ENCODE data around the gene HADHA.

HADHA gene

DNA sequence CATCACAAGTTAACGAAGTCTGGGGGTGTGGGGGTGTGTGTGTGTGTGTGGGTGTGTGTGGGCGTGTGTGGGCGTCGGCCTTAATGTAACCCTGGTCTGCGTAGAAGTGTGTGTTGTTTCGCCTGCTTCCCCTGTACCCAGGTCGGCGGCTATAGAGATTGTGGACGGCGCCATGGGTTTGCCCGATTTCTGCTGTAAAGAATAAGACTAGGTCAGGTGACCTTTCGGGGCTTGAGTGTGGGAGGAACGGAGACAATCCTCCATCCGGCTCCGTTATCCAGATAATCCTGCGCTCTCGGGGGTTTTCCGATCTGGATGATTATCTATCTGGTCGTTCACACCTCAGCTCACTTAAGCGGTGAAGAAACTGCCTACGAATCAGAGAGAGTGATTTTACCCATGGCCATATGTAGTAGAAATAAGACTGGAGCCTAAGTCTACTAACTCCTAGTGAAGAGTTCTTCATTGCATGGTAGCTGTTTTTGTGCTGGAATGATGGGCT, 850 bp upstream of the HADHA start:
- peak; percentile 12 to 39 (median 23) for DNase-seq (ENCODE audit: low read depth in 3 of 3)

DNA sequence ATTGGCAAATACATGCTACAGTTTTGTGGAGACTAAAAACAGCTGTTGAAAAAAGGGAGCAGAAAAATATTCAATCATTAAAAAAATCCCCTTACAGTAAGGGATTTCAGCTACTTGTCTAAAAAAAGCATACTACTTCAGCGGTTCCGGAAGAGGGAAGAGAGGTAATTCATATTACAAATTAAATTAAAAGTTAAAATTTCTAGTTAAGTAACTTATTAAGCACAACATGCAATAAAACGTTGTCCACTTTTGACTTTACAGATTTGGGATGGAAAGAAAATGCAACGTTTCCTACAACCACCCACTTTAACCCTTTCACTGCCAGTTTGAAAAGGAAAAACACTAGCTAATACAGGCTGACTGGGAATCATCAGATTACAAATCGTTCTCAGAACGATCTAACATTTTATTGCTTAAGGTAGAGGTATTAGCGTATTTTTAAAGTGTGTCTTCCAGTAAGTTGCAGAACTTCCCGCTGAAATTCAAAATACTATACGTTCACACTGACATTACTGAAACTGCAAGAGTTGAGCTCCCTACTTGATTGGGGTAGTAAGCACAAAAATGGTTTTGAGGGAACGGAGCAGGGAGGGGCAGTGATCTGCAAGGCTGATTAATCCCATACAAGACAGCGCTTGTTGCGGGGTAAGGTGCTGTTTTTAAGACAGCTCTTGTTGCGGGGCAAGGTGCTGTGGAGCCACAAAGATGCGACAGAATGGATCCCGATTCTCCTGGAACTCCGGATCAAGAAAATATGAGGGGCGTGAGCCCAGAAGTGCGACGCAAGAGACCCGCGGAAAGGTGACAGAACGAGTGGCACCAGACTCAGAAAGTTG, 743 bp downstream of the HADHA start:
- no peak for DNase-seq (ENCODE audit: low read depth in 3 of 3)

DNA sequence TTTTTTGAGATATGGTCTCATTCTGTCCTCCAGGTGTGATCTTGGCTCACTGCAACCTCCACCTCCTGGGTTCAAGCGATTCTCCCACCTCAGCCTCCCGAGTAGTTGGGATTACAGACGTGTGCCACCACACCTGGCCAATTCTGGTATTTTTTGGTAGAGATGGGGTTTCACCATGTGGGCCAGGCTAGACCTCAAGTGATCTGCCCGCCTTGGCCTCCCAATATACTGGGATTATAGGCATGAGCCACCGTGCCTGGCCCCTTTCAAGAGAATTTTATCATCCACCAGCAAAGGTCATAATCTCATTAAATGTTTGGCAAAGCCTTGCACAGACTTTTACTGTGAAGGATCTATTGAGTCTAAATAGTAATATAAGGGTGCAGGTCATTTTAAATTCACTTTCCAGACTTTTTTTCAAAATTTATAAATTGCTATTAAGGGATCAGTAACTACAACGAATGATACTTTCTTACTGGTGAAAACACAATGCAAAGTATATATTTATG, 2.5 kb downstream of the HADHA start:
- DNase-seq (ENCODE audit: low read depth in 3 of 3): no peak

DNA sequence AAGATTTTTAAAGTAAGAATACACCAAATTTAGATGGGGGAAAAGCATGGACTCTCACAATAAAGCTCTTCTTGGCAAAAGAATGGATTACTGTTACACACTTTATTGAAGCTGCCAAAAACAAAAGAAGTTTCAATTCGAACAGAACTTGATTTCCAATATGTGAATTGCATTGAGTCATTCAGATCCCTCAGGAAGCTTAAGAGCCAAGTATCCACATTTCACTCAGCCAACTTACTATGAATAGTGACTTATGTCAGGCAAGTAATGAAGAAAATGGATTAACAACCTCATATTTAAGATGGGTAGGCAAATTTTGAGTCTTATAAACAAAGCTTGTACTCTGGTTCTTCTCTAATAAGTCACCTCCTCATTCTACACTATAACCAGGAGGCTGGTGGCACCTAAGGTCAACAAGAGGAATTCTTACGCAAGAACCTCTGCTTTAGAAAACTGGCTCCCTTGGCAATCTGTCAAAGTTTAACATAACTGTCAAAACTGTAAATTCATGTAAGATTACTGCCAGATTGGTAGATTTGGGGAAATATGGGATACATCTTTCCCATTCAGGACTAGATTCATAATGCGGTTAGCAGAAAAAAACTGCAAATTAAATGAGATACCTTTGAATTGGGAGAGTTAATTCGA, 6.0 kb downstream of the HADHA start:
- no peak for DNase-seq (ENCODE audit: low read depth in 3 of 3)

DNA sequence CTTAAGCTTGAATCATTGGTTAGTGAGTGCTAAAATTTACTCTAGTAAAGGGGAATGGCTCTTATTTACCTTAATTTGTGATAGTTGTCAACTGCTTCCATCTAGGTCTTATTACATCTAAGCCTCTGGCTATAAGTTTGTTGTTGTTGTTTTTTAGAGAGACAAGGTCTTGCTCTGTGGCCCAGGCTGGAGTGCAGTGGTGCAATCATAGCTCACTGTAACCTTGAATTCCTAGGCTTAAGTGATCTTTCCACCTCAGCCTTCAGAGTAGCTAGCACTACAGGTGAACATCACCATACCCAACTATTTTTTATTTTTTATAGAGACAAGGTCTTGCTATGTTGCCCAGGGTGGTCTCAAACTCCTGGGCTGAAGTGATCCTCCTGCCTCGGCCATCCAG, 6.6 kb downstream of the HADHA start:
- no peak for DNase-seq (ENCODE audit: low read depth in 3 of 3)

DNA sequence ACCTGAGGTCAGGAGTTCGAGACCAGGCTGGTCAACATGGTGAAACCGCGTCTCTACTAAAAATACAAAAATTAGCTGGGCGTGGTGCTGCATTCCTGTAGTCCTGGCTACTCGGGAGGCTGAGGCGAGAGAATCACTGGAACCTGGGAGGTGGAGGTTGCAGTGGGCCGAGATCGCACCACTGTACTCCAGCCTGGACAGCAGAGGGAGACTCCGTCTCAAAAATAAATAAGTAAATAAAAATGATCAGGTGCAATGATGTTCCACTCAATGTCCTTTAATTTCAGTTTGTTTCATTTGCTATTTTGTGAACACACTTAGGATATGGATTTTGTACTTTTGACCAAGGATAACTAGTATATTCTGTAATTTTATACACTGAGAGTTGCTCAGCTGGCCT, 9.3 kb downstream of the HADHA start:
- no peak for DNase-seq (ENCODE audit: low read depth in 3 of 3)

DNA sequence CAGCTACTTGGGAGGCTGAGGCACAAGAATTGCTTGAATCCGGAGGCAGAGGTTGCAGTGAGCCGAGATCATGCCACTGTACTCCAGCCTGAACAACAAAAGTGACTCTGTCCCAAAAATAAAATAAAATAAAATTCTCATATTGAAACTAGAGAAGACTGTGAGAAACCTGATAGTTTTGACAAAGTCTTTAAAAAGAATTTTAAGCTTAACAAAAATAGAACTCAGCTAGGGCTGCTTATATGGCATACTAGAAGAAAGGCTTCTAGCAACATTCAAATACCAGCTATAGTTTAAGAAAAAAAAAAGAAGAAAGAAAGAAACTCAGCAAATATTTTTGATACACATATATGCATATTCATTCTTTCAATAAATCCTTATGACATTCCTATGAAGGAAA, 13.6 kb downstream of the HADHA start:
- DNase-seq (ENCODE audit: low read depth in 3 of 3): no peak

DNA sequence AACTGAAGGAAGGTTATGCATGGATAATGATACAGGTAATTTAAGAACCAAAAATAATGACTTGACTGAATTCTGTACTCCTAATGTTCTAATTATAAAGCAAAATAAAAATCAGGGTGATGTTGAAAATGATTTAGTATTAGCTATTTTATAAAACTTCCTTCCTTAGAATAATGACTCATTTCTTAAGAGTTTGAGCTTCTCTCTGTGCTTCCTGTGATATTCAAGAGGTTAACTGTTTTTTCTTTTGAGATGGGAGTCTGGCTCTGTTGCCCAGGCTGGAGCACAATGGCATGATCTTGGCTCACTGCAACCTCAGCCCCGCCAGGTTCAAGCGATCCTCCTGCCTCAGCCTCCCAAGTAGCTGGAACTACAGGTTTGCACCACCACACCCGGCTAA, 14.8 kb downstream of the HADHA start:
- DNase-seq (ENCODE audit: low read depth in 3 of 3): no peak

DNA sequence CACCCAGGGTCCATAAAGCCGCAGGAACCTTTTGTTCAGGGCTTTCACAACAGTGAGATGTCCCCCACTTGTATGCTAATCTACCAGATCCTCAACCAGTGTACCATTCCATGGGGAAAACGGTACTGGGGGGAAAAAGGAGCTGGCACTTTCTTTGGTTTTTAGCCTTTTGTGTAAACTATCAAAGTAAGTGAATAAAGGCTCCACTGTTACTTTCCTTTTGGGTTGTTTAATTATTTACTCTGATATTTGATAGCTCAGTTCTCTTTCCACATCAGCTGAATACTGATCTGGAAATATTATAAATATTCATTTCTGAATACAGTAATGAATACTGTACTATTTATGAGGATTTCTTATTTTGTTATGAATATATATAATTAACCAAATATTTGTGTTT, 20.3 kb downstream of the HADHA start:
- DNase-seq (ENCODE audit: low read depth in 3 of 3): no peak

DNA sequence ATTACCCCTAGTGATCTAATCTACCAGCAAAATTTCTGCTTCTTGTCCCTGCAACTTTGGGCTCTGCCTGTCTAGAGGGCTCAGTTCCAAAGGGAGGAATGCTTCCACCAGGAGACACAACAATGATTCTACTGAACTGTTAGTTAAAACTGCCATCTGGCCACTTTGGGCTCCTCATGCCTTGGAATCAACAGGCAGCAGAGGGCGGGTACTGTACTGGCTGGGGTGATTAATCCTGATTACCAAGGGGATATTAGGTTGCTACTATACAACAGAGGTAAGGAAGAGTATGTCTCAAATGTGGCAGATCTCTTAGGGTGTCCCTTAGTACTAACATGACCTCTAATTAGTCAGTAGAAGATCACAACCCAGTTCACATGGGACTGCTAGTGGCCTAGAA, 21.4 kb downstream of the HADHA start:
- no peak for DNase-seq (ENCODE audit: low read depth in 3 of 3)

DNA sequence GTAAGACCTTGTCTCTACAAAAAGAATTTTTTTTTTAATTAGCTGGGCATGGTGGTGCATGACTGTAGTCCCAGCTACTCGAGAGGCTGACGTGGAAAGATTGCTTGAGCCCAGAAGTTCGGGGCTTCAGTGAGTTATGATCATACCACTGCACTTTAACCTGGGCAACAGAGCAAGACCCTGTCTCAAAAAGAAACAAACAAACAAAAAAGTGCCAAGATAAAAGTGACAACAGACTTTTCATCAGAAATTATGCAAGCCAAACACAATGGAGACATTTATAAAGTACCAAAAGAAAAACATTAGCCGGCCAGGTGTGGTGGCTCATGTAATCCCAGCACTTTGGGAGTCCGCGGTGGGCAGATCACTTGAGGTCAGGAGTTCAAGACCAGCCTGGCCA, 26.7 kb downstream of the HADHA start:
- no peak for DNase-seq (ENCODE audit: low read depth in 3 of 3)

DNA sequence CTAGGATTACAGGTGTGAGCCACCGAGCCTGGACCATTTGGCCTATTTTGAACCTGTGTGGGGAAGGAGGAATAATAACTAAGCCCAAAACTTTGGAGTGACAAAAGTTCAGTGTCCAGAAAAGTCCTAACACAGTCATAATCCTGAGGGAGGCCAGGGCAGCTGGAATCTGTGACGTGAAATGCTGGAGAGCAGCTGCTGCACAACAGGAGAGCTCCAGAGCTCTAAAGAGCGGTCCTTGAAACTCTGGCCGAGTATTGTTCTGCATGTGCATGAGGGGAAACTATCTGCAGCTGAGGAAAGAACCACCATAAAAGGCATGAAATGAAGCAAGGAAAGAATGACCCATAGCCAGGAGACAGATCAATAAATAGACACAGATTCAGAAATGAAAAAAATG, 27.8 kb downstream of the HADHA start:
- DNase-seq (ENCODE audit: low read depth in 3 of 3): no peak

DNA sequence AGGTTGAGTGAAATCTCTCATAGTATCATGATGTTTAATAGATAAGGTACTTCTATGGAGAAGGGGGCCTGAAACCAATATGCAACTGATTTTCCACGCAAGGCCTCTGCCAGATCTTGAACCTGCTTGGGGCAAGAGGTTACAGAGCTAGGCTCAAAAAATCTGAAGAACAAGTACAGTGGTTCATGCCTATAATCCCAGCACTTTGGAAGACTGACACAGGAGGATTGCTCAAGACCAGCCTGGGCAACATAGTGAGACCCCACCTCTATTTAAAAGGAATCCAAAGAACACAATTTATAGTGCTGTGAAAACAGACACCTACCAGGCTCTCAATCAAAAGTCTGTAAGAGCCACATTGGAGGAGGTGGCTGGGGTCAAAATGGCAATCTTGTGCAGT, 28.6 kb downstream of the HADHA start:
- DNase-seq (ENCODE audit: low read depth in 3 of 3): no peak

DNA sequence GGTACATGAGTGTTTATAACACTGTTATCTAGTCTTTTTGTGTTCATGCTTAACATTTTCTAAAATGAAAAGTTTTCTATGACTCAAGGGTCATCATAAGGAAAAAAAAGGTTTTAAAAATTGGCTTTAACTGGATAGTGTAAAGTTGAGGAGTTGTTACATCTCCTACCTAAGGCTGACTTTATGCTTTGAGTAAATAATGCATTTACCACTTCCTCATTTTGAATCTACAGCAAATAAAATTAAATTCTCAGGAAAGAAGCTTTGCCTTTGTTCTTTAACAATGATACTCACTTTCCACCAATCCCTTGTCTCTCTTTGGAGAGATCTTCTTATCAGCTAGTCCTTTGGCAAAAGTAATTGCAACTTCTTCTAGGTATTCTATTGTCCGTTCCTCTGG, 29.7 kb downstream of the HADHA start:
- no peak for DNase-seq (ENCODE audit: low read depth in 3 of 3)

DNA sequence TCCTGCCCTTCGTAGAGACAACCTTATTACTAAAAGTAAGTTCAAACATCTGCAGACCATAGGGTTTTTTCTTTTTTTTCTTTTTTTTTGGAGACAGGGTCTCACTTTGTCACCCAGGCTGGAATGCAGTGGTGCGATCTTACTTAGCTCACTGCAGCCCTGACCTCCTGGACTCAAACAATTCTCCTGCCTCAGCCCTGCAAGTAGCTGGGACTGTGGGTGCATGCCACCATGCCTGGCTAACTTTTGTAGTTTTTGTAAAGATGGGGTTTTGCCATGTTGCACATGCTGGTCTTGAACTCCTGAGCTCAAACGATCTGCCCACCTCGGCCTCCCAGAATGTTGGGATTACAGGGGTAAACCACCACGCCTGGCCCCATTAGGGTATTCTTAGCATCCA, 32.4 kb downstream of the HADHA start:
- DNase-seq (ENCODE audit: low read depth in 3 of 3): no peak

DNA sequence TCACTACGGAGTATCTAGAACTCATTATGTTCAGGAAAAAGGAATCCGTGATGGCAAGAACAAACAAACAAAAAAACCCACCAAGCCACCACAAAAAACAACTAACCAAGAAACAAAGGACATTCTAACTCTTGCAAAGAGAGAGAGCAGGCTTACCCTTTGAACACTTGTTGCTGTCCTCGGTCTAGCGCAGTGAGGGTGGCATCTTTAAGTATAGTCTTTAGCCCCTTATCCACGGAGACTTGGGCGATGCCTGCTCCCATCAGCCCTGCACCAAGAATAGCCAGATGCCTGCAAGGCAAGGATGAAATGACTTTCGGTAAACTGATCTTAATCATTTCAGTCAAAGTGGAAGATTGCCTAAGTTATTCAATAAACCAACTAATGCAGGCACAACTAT, 40.5 kb downstream of the HADHA start:
- DNase-seq (ENCODE audit: low read depth in 3 of 3): no peak

DNA sequence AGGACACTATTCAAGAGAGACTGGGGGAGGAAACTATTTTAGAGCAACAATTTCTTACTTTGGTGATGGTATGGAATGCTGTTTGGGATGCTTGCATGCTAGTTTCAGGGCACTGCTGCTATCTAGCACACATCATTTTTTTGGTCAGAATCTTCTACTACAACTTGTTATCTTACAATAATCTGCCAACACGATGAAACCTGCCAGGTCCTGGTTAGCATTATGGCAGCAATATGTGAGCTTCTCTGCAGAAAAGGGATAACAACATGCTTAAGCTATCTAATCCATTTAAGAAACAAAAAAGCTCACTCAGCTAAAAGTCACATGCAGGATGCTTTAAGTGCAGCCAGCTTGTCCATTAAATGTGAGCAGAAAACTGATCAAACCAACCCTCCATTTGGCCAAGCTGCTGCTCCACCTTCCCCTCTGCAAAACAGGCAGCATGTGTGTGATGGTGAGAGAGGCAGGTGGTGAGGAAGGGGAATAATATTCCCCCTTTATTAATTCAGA, 41.4 kb downstream of the HADHA start:
- no peak for DNase-seq (ENCODE audit: low read depth in 3 of 3)

DNA sequence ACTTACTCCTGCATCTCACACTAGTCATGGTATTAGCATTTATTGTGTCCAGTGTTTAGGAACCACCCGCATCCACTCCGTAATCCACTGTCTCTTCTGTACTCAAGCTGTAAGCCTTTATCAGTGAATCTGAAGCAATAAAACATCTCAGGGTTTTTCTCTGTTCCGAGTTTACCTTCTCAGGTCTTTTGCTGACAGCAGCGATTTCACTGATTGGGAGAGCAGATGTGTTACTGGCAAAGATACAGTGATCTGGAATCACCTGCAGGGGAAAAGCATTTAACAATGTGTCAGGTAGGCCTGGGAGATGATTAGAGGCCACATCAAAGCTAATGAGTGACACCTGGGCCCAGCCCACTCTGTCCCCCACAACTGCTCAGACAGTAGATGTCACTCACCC, 46.9 kb downstream of the HADHA start:
- DNase-seq (ENCODE audit: low read depth in 3 of 3): no peak

DNA sequence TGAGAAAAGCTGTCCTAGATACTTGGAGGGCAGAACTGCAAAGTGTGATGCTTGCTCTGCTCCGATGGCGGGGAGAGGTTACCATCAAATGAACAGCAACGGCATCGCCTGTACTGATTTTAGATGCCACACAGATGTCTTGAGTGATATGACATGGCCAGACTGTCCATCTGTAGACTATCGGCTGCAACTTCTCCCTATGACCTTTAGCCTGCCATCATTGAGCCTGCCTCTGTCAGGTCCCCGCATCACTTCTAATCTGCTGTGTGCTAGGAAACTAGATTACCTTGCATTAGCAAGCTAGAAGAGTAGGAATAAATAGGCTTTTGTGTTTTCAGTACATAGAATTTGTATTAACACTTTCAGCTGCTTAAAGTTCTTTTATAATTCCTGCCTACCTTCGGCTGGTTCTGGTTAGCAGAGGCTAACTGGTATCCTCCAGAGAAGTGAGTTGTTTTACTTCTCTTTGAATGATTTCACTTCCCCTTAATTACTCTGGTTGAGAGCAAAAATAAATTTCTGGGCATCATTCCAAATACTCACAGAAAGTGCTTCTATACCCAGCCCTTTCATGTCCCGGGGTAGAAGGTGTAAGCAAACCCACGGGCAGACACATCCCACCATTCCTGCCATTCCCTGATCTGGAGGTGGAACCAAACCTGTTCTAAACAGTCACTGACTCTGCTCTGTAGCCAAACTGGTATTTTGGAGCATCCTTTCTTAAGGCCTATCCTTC, 47.6 kb downstream of the HADHA start:
- DNase-seq (ENCODE audit: low read depth in 3 of 3): no peak

DNA sequence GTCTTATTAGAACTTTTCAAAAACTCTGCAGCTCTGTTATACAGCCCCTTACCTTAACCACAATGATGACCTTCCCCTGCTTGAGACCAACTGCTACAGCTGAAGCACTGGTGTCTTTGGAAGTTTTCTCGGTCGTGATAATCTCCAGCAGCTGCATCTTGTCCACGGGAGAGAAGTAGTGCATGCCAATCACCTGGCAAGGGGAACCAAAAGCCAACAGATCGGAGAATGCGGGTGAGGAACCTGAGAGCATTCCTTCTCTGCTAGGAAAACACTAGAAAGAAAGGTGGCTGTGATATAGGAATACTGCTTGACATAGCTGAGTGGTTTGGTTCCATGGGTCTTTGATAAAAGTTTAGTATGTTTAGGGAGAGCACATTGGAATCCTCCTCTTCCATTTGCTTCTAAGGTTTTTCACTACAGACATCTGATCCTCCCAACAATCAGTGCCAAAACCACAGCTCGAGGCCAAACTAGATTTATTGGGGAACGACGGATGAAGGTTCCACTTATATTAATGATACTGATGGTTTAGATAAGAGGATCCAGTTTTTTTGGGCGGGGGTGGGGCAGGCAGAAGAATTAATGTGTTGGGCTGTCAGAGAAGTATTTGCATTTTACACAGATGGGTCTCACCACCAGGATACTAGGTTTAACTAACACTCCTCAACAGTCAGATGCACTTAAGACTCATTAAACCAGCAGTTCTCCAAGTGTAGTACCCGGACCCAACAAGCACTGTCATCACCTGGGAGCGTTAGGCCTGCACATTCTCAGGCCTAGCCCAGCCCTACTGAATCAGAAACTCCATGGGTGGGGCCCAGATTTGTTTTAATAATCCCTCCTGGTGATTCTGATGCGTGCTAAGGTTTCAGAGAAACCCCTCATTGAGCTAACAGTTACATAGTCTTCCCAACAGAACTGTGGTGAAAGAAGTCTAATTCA, 49.1 kb downstream of the HADHA start:
- no peak for DNase-seq (ENCODE audit: low read depth in 3 of 3)

DNA sequence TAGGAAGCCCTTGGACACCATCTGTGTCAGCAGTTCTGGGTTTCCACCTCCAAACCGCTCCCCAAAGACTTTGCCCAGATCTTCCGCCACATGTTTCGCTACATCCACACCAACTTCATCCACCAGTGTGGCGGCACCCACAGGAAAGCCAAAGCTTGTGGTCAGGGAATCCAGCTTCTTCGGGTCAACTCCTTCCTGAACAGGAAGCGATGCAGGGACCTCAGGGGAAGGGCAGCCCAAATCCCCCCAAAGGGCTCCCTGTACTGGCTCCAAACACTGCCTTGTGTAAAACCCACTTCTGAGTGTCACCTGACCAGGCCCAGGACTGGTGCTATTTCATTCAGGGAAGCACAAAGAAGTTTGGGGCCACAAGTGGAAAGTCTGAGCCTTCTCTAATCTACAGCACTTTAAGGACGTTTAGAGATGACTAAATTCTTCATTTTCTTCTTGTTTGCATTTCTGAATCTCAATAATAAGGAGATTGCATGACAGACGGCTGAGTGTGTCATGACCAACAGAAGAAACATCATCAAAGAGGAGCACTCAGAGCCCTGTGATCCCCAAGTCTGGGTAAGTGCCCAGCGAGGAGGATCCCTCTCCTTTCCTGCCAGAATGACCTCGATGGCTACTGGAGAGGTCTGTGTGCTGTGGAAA, 50.7 kb downstream of the HADHA start:
- DNase-seq (ENCODE audit: low read depth in 3 of 3): no peak

Measured in stimulated activated CD4-positive, alpha-beta T cell treated with anti-CD3 and anti-CD28 coated beads, TNF-alpha, amount 100 ng/mL, for 24 hours (primary cell).